Upper lobe of left lung (tissue), 6 donors: ENCODE results near the gene STRIP1. TPM values are rescaled to one million over a fixed set of nuclear protein-coding genes. Genes with fewer than 3 reads are reported as not detected.

ENCODE experiments used
- ATAC-seq, 2 donors: fragments of 200-7000 bp; cut with Tn5 transposase; one replicate each; pipeline ENCODE4 v1.9.1; 2022; ENCODE audit warnings: mild to moderate bottlenecking in 2 of 2, moderate library complexity in 2 of 2; ENCODE audit not compliant: low FRiP score in 2 of 2
- DNase-seq, 2 donors: peaks; one replicate each; pipeline ENCODE4 v3.0.0-alpha.2; 2019 to 2020
- H3K27ac ChIP-seq, 4 donors: fragments of 200-600 bp; sonication (generic); one replicate each; pipeline ENCODE4 v1.5.1; 2016 to 2019
- H3K27me3 ChIP-seq, 4 donors: fragments of 200-600 bp; sonication (generic); one replicate each; pipeline ENCODE4 v1.5.1; 2017 to 2019
- H3K36me3 ChIP-seq, 4 donors: fragments of 200-600 bp; sonication (generic); one replicate each; pipeline ENCODE4 v1.5.1; 2016 to 2019
- H3K4me1 ChIP-seq, 4 donors: fragments of 200-600 bp; sonication (generic); one replicate each; pipeline ENCODE4 v1.5.1; 2018 to 2019
- H3K4me3 ChIP-seq, 4 donors: fragments of 200-600 bp; sonication (generic); one replicate each; pipeline ENCODE4 v1.5.1; 2017 to 2019; ENCODE audit warnings: mild to moderate bottlenecking in 2 of 4, moderate library complexity in 1 of 4
- H3K9me3 ChIP-seq, 4 donors: fragments of 200-600 bp; sonication (generic); one replicate each; pipeline ENCODE4 v1.5.1; 2018 to 2019
- CTCF ChIP-seq, 6 experiments: fragments of 450-650 bp in 4 of 6; fragments of 200-600 bp in 2 of 6; sonication (generic) in 2 of 6; IDR thresholded peaks; one replicate each; pipeline ENCODE4 v1.5.1; 2016 to 2019; ENCODE audit warnings: antibody characterized with exemption in 6 of 6
- EP300 ChIP-seq, 4 donors: sonication (generic); formaldehyde crosslinking; IDR thresholded peaks; one replicate each; pipeline ENCODE4 v1.5.1; 2017; ENCODE audit warnings: antibody characterized with exemption in 4 of 4, control low read depth in 2 of 4
- POLR2A ChIP-seq, 4 donors: fragments of 450-650 bp; IDR thresholded peaks; one replicate each; pipeline ENCODE4 v1.5.1; 2016 to 2017; ENCODE audit warnings: antibody characterized with exemption in 4 of 4, mild to moderate bottlenecking in 2 of 4
- POLR2AphosphoS5 ChIP-seq, 2 donors: sonication (generic); formaldehyde crosslinking; IDR thresholded peaks; one replicate each; pipeline ENCODE4 v1.5.1; 2017; ENCODE audit warnings: antibody characterized with exemption in 2 of 2
- WGBS, 2 donors: methylation state at CpG; one replicate each; pipeline ENCODE4 v1.1.5; 2017 to 2018; 5-methylcytosine and 5-hydroxymethylcytosine counted together
- total RNA-seq, 6 donors: library from RNA; depleted of rRNA in 4 of 6; stranded (reverse); fragments of >200 nt in 4 of 6; gene quantifications; one replicate each; pipeline versions ENCODE4 v1.1.0 to v1.2.1, GENCODE V29; 2016 to 2021
- donor health status: DM: no; HTN: no; CAD: no; lungs with moderate emphysema.
- donor health status: DM: no; HTN: yes; CAD: no; lungs with severe emphysema.

Gene STRIP1
- total RNA-seq, 6 donors from 2014 or later = 29.2 to 62.9 (median 34.3) TPM

- TF ChIP-seq CTCF (IDR thresholded peaks at IDR 0.05) = no peak
- no peak for ATAC-seq
- no peak overlapping the region for H3K27ac ChIP-seq
Observed at GRCh38 chr1:110047463-110047862, 13.0 kb downstream of the STRIP1 start.

GRCh38 chr1:110048240-110048639 is 13.8 kb downstream of the STRIP1 start:
- WGBS, 2 donors = 91 to 94% methylated on average over 5 of the region's 5 CpGs
- Histone ChIP-seq H3K4me1 (peaks cover 0 to 18% (median 6%) of the 10 kb centered on the region in 4 donors), H3K27ac (no peak overlapping the region), H3K27me3 (no peaks in the 10 kb centered on the region), H3K36me3 (peaks cover 45 to 100% (median 88%) of the 10 kb centered on the region in 4 donors), H3K9me3 (no peaks in the 10 kb centered on the region), H3K4me3 (no peak overlapping the region)
- DNase-seq (no peak), ATAC-seq (no peak)
- TF ChIP-seq POLR2A (IDR thresholded peaks at IDR 0.05) (no peak), EP300 (IDR thresholded peaks at IDR 0.05) (no peak), POLR2AphosphoS5 (IDR thresholded peaks at IDR 0.05) (no peak), CTCF (IDR thresholded peaks at IDR 0.05) (no peak)

More at GRCh38 chr1:110047463-110047862, 13.0 kb downstream of the STRIP1 start:
- no peaks in the 10 kb centered on the region for H3K9me3 ChIP-seq
- DNase-seq = no peak
- H3K4me1 ChIP-seq = peaks cover 0 to 18% (median 6%) of the 10 kb centered on the region in 4 donors
- WGBS, 2 donors = 92 to 95% methylated on average over 2 to 3 of the region's 3 CpGs
- no peak overlapping the region for H3K4me3 ChIP-seq
- peaks cover 46 to 100% (median 88%) of the 10 kb centered on the region in 4 donors for H3K36me3 ChIP-seq
- H3K27me3 ChIP-seq = no peaks in the 10 kb centered on the region

- Histone ChIP-seq H3K9me3 (no peaks in the 10 kb centered on the region), H3K4me3 (no peak overlapping the region), H3K36me3 (peaks cover 36 to 100% (median 87%) of the 10 kb centered on the region in 4 donors), H3K27me3 (no peaks in the 10 kb centered on the region), H3K27ac (peak overlapping the region in 1 of 4 donors; percentile 28), H3K4me1 (peaks cover 0 to 18% (median 6%) of the 10 kb centered on the region in 4 donors)
- ATAC-seq (no peak), DNase-seq (no peak)
- WGBS, 2 donors = 78 to 79% methylated on average over 9 of the region's 9 CpGs
- TF ChIP-seq CTCF (IDR thresholded peaks at IDR 0.05) (no peak), POLR2A (IDR thresholded peaks at IDR 0.05) (no peak), EP300 (IDR thresholded peaks at IDR 0.05) (no peak), POLR2AphosphoS5 (IDR thresholded peaks at IDR 0.05) (no peak)
Observed at GRCh38 chr1:110048923-110049601, 14.6 kb downstream of the STRIP1 start.

GRCh38 chr1:110049801-110050601 is 15.6 kb downstream of the STRIP1 start:
- no peak for ATAC-seq
- TF ChIP-seq POLR2AphosphoS5 (IDR thresholded peaks at IDR 0.05) = no peak
- TF ChIP-seq POLR2A (IDR thresholded peaks at IDR 0.05) = no peak
- TF ChIP-seq EP300 (IDR thresholded peaks at IDR 0.05) = no peak
- no peak for TF ChIP-seq CTCF (IDR thresholded peaks at IDR 0.05)
- no peaks in the 10 kb centered on the region for H3K9me3 ChIP-seq
- H3K36me3 ChIP-seq = peaks cover 44 to 100% (median 88%) of the 10 kb centered on the region in 4 donors
- peaks cover 0 to 18% (median 6%) of the 10 kb centered on the region in 4 donors for H3K4me1 ChIP-seq
- no peaks in the 10 kb centered on the region for H3K27me3 ChIP-seq
- H3K27ac ChIP-seq = peak overlapping the region in 2 of 4 donors; percentile 25 to 28
- 87 to 90% methylated on average over 11 of the region's 11 CpGs for WGBS, 2 donors
- no peak for DNase-seq
- no peak overlapping the region for H3K4me3 ChIP-seq
